Measurements from ENCODE around the gene GNRH2. TPM values are rescaled to one million over a fixed set of nuclear protein-coding genes. Genes with fewer than 3 reads are reported as not detected.
A peak's percentile ranks its signal among the peaks of the same experiment; 100 is the strongest.

GNRH2 gene, protein sequence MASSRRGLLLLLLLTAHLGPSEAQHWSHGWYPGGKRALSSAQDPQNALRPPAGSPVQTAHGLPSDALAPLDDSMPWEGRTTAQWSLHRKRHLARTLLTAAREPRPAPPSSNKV
- total RNA-seq: 1 to 10 TPM in 1 of 4 donors, not detected in 3; 4.6 TPM

DNA sequence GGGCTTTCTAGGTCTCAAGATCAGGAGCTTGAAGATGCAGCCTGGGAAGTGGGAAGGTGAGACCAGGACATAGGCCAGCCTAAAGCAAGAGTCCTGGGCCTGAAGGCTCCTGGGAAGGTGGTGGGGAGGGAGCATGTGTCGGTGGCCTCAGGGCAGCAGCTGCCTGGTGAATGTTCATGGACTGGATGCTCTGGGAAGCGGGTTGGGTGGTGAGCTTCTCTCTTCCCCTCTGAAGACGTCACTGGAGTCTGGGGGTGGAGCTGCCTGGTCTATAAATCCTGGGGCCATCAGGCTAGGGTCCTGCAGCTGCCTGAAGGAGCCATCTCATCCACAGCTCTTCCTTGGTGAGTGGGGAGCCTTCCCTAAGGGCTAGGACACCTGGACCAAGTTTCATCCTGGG is at the start of gene GNRH2:
TSS of gene GNRH2 (plus strand) at position 301 of the 400 bp plus-strand sequence. CDS start 793 bp downstream, outside the sequence.
- H3K9me3 ChIP-seq: no peaks in the 10 kb centered on the region
- no peak for DNase-seq (ENCODE audit: low spot score in 2 of 2)
- no peaks in the 10 kb centered on the region for H3K27me3 ChIP-seq
- peaks cover 0 to 35% (median 2%) of the 10 kb centered on the region in 3 donors for H3K36me3 ChIP-seq
- WGBS, 2 donors: 83% methylated on average over 1 to 3 of the region's 3 CpGs
- peaks cover 0 to 52% (median 26%) of the 10 kb centered on the region in 4 donors for H3K4me1 ChIP-seq
- peak within 1 kb of the TSS; percentile 66 to 97 (median 81) for H3K27ac ChIP-seq
- H3K4me3 ChIP-seq: no peak within 1 kb of the TSS
- TF ChIP-seq, protein P1, sequence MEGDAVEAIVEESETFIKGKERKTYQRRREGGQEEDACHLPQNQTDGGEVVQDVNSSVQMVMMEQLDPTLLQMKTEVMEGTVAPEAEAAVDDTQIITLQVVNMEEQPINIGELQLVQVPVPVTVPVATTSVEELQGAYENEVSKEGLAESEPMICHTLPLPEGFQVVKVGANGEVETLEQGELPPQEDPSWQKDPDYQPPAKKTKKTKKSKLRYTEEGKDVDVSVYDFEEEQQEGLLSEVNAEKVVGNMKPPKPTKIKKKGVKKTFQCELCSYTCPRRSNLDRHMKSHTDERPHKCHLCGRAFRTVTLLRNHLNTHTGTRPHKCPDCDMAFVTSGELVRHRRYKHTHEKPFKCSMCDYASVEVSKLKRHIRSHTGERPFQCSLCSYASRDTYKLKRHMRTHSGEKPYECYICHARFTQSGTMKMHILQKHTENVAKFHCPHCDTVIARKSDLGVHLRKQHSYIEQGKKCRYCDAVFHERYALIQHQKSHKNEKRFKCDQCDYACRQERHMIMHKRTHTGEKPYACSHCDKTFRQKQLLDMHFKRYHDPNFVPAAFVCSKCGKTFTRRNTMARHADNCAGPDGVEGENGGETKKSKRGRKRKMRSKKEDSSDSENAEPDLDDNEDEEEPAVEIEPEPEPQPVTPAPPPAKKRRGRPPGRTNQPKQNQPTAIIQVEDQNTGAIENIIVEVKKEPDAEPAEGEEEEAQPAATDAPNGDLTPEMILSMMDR (IDR thresholded peaks at IDR 0.05): no peak
- TF ChIP-seq EP300 (IDR thresholded peaks at IDR 0.05) (no peak), POLR2A (IDR thresholded peaks at IDR 0.05) (no peak)

DNA sequence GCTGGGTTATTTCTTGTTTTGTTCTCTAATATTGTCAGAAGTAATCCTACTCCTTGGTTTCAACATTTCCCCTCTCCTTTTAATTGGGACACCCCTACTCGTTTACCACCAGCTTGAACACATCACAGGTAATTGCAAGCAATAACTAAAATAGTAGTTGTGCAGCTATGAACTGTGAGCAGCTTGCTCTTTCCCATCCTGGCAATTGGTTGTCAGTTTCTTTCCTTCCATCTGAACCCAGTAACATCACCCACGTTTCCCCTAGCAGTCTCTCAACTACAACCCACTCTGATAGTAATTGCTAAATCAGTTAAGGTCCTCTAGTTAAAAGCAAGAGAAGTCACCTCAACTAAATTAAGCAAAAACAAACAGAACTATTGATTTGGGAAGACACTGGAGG is 47.6 kb upstream of the GNRH2 start:
- H3K4me3 ChIP-seq: no peak overlapping the region
- H3K27ac ChIP-seq: no peak overlapping the region
- DNase-seq (ENCODE audit: low spot score in 2 of 2): no peak
- TF ChIP-seq POLR2A (IDR thresholded peaks at IDR 0.05): no peak
- TF ChIP-seq, protein P1 (IDR thresholded peaks at IDR 0.05): no peak
- no peak for TF ChIP-seq EP300 (IDR thresholded peaks at IDR 0.05)
- peaks cover 0 to 72% (median 6%) of the 10 kb centered on the region in 3 donors for H3K36me3 ChIP-seq
- H3K9me3 ChIP-seq: no peaks in the 10 kb centered on the region
- no peaks in the 10 kb centered on the region for H3K4me1 ChIP-seq
- WGBS, 2 donors: 77 to 84% methylated on average over 2 of the region's 2 CpGs
- no peaks in the 10 kb centered on the region for H3K27me3 ChIP-seq

DNA sequence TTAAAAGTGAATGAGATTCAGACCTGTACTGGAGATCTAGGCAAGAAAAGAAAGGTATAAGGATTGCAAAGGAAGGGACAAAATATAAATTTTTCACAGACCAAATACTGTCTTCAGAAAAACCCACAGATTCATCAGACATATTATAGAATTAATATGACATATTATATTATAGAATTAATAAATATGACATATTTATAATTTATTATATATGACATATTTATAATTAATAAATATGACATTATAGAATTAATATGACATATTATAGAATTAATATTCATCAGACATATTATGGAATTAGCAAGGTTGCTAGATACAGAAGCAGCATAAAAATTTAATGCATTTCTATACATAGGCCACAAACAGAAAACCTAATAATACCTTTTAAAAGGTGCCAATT is 44.7 kb upstream of the GNRH2 start:
- H3K4me1 ChIP-seq: no peaks in the 10 kb centered on the region
- peaks cover 0 to 50% (median 3%) of the 10 kb centered on the region in 3 donors for H3K36me3 ChIP-seq
- no peak overlapping the region for H3K27ac ChIP-seq
- H3K9me3 ChIP-seq: no peaks in the 10 kb centered on the region
- H3K27me3 ChIP-seq: no peaks in the 10 kb centered on the region
- DNase-seq (ENCODE audit: low spot score in 2 of 2): no peak
- H3K4me3 ChIP-seq: no peak overlapping the region
- TF ChIP-seq, protein P1 (IDR thresholded peaks at IDR 0.05): no peak
- TF ChIP-seq POLR2A (IDR thresholded peaks at IDR 0.05) (no peak), EP300 (IDR thresholded peaks at IDR 0.05) (no peak)

DNA sequence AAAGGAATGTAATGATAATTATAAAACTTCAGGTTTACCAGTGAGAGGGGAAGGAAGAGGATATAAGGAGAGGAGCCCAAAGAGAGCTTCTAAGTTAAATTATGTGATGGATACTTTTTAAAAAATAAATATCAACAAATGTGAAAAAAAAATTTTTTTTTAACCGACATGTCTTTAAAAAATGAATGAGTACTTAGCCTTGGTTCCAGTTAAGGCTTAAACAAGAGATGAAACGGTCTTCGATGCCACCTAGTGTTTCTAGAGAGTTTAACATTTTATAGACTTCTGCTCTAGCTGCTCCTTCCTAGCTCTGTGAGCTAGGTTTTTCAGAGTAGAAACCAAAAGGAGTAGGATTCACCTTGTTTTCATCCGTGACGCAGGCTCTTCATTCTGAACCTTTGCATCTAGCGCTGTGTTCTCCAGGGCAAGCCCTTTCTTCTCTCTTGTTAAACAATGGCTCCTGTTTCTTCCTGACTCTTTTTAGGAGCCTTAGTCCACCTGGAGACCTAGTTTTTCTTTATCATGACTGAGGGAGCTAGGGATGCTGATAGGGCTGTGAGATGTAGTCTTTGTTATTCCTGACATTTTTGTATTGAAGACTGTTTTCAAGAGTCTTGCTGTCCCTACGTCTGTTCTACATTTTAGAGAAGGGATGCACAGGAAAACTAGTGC is 42.4 kb upstream of the GNRH2 start:
- WGBS, 2 donors: 43 to 53% methylated on average over 7 of the region's 7 CpGs
- H3K36me3 ChIP-seq: peaks cover 0 to 48% (median 0%) of the 10 kb centered on the region in 3 donors

DNA sequence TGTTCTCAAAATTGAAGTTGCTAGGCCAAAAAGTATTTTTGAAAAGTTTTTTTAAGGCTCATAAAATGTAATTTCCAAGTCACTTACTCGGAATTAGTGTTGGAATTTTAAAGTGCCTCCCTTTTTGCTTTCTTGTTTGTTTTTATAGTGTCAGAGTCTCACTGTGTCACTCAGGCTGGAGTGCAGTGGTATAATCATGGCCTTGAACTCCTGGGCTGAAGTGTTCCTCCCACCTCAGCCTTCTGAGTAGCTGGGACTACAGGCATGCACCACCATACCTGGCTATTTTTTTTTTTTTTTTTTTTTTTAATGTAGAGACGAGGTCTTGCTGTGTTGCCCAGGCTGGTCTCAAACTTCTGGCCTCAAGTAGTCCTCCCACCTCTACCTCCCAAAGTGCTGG is 40.0 kb upstream of the GNRH2 start:
- Histone ChIP-seq H3K9me3 (no peaks in the 10 kb centered on the region), H3K4me3 (no peak overlapping the region), H3K27ac (no peak overlapping the region), H3K4me1 (no peaks in the 10 kb centered on the region), H3K27me3 (no peaks in the 10 kb centered on the region), H3K36me3 (peaks cover 0 to 57% (median 0%) of the 10 kb centered on the region in 3 donors)
- WGBS, 2 donors: 82 to 85% methylated on average over 2 of the region's 2 CpGs
- TF ChIP-seq EP300 (IDR thresholded peaks at IDR 0.05) (no peak), POLR2A (IDR thresholded peaks at IDR 0.05) (no peak)
- TF ChIP-seq, protein P1 (IDR thresholded peaks at IDR 0.05): no peak
- DNase-seq (ENCODE audit: low spot score in 2 of 2): no peak

More for the DNA sequence above, 42.4 kb upstream of the GNRH2 start:
- no peaks in the 10 kb centered on the region for H3K27me3 ChIP-seq
- H3K9me3 ChIP-seq: no peaks in the 10 kb centered on the region
- H3K27ac ChIP-seq: no peak overlapping the region
- H3K4me1 ChIP-seq: no peaks in the 10 kb centered on the region
- DNase-seq (ENCODE audit: low spot score in 2 of 2): no peak
- TF ChIP-seq EP300 (IDR thresholded peaks at IDR 0.05) (no peak), POLR2A (IDR thresholded peaks at IDR 0.05) (no peak)
- TF ChIP-seq, protein P1 (IDR thresholded peaks at IDR 0.05): peak; percentile 17 to 55 (median 44)
- no peak overlapping the region for H3K4me3 ChIP-seq

Data from tibial nerve (tissue), 4 donors.